ENCODE results near the gene SEC14L5.

Gene SEC14L5

DNA sequence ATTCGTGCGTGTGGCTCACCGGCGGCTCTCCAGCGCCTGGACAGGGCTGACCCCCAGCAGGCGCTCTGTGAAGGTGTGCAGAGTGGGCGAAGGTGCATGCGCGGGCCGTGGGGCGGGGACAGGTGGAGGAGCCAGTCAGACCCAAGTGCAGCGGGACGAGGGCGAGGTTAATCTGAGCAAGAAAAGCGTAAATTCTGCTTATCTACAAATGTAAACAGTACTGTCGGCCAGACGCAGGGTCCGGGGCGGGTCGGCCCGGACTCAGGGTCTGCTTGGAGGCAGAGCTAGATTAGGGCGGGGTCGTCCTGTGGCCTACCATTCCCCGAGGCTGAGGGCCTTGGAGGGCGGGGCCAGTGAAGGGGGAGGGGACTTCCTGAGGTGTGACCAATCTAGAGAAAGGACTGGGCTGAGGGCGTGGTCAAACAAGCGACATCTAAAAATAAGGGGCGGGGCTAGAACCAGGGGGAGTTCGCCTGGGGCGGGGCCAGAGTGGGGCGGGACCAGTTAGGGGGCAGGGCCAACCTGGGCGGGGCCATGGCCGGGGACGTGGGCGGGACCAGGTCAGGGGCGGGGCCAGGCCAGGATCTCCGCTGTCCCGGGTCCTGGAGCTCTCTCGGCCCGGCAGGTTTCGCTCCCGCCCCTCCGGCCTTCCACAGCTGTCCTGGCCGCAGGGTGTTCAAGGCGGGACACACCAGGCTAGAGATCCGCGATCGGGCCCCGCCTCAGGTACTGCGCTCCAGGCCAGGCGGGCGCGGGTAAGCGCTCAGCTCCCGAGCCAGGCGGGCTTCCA lies at the start of gene SEC14L5:
TSS of gene SEC14L5 (plus strand) at position 611 of the 790 bp plus-strand sequence. CDS start 994 bp downstream, outside the sequence.
- Histone ChIP-seq H3K79me2 (ENCODE audit: insufficient read depth, low read length) (no peaks in the 10 kb centered on the region), H4K20me1 (ENCODE audit: insufficient read depth, low read length, poor library complexity, severe bottlenecking) (no peaks in the 10 kb centered on the region), H3K27me3 (ENCODE audit: insufficient read depth, low read length, poor library complexity, severe bottlenecking) (no peaks in the 10 kb centered on the region), H3K4me1 (ENCODE audit: insufficient read depth, low read length, poor library complexity, severe bottlenecking) (no peaks in the 10 kb centered on the region), H3F3A (ENCODE audit: low read depth) (no peaks in the 10 kb centered on the region), H2AFZ (ENCODE audit: low read length) (no peak within 1 kb of the TSS), H3K9me3 (ENCODE audit: insufficient read depth, low read depth, low read length) (no peaks in the 10 kb centered on the region), H3K9me2 (replicated peaks; ENCODE audit: low read depth, low read length) (no peaks in the 10 kb centered on the region), H3K4me2 (ENCODE audit: low read depth, low read length, poor library complexity, severe bottlenecking) (no peak within 1 kb of the TSS), H3K4me3 (ENCODE audit: low read length, poor library complexity, severe bottlenecking) (no peak within 1 kb of the TSS), H3K9ac (ENCODE audit: low read depth, low read length, poor library complexity, severe bottlenecking) (no peak within 1 kb of the TSS), H3K36me3 (ENCODE audit: insufficient read depth, low read length) (no peaks in the 10 kb centered on the region)
- TF ChIP-seq CTCF (conservative IDR thresholded peaks at IDR 0.05; ENCODE audit: low read length) (no peak), EZH2phosphoT487 (IDR thresholded peaks at IDR 0.05; ENCODE audit: borderline replicate concordance) (no peak)

DNA sequence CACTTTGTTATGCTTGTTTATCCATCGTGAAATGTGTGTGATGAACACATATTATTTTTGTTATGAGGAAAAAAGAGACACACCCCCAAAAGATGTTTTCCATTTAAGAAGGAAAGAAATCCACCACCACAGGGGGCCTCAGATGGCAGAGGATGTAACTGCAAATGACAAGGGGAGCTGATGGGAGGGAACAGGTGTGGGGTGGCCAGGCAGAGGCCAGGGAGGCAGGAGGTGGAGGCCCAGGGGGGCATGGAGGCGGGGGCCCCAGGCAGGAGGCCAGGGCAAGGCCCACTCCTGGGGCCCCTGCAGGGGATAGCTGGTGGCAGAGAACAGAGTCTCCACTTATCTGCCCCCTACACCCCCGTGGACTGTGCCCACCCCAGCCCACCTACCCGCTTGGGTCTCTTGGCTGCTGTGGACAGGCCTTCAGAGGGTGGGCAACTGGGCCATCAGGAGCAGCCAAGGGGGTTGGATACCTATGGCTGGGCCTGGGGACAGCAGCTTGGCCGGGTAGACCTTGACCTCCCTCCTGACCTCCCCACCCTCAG lies 49.2 kb upstream of the SEC14L5 start:
- Histone ChIP-seq H3K27me3 (ENCODE audit: insufficient read depth, low read length, poor library complexity, severe bottlenecking) (no peaks in the 10 kb centered on the region), H3K4me3 (ENCODE audit: low read length, poor library complexity, severe bottlenecking) (no peak overlapping the region), H3K9me2 (replicated peaks; ENCODE audit: low read depth, low read length) (no peaks in the 10 kb centered on the region), H3K79me2 (ENCODE audit: insufficient read depth, low read length) (no peaks in the 10 kb centered on the region), H3K4me2 (ENCODE audit: low read depth, low read length, poor library complexity, severe bottlenecking) (no peak overlapping the region), H4K20me1 (ENCODE audit: insufficient read depth, low read length, poor library complexity, severe bottlenecking) (no peaks in the 10 kb centered on the region), H3K9me3 (ENCODE audit: insufficient read depth, low read depth, low read length) (no peaks in the 10 kb centered on the region), H3F3A (ENCODE audit: low read depth) (no peaks in the 10 kb centered on the region), H3K36me3 (ENCODE audit: insufficient read depth, low read length) (no peaks in the 10 kb centered on the region), H3K4me1 (ENCODE audit: insufficient read depth, low read length, poor library complexity, severe bottlenecking) (no peaks in the 10 kb centered on the region), H2AFZ (ENCODE audit: low read length) (no peak overlapping the region), H3K9ac (ENCODE audit: low read depth, low read length, poor library complexity, severe bottlenecking) (no peak overlapping the region)
- no peak for TF ChIP-seq CTCF (conservative IDR thresholded peaks at IDR 0.05; ENCODE audit: low read length)
- no peak for TF ChIP-seq EZH2phosphoT487 (IDR thresholded peaks at IDR 0.05; ENCODE audit: borderline replicate concordance)

- Histone ChIP-seq H3K4me2 (ENCODE audit: low read depth, low read length, poor library complexity, severe bottlenecking) (no peak overlapping the region), H3F3A (ENCODE audit: low read depth) (no peaks in the 10 kb centered on the region), H2AFZ (ENCODE audit: low read length) (no peak overlapping the region), H4K20me1 (ENCODE audit: insufficient read depth, low read length, poor library complexity, severe bottlenecking) (no peaks in the 10 kb centered on the region), H3K79me2 (ENCODE audit: insufficient read depth, low read length) (no peaks in the 10 kb centered on the region), H3K9me2 (replicated peaks; ENCODE audit: low read depth, low read length) (no peaks in the 10 kb centered on the region), H3K9ac (ENCODE audit: low read depth, low read length, poor library complexity, severe bottlenecking) (no peak overlapping the region), H3K4me3 (ENCODE audit: low read length, poor library complexity, severe bottlenecking) (no peak overlapping the region), H3K9me3 (ENCODE audit: insufficient read depth, low read depth, low read length) (no peaks in the 10 kb centered on the region), H3K36me3 (ENCODE audit: insufficient read depth, low read length) (no peaks in the 10 kb centered on the region), H3K27me3 (ENCODE audit: insufficient read depth, low read length, poor library complexity, severe bottlenecking) (no peaks in the 10 kb centered on the region), H3K4me1 (ENCODE audit: insufficient read depth, low read length, poor library complexity, severe bottlenecking) (no peaks in the 10 kb centered on the region)
- no peak for TF ChIP-seq EZH2phosphoT487 (IDR thresholded peaks at IDR 0.05; ENCODE audit: borderline replicate concordance)
- TF ChIP-seq CTCF (conservative IDR thresholded peaks at IDR 0.05; ENCODE audit: low read length), result no peak
Observed at GRCh38 chr16:4909825-4910224, 48.3 kb upstream of the SEC14L5 start.

All from Loucy (cell line).